ENCODE measurements around the gene AKR1D1.

AKR1D1 gene

DNA sequence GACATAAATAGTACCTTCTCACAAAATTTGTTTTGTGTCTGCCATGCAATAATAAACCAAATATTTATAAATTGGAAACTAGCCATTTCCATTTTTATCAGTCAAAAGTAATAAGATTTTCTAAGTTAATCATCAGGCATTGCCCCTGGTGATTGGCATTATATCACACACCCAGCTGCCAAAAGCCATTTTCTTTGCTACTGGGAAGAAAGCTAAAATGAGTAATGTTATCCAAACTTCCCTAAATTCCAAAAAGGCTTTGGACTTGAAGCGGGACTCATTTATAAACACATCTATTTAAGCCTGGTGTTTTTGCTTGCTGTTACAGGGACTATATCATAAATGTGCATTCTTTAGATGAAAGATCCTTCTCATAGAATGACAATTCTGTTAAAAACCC, 86.0 kb downstream of the AKR1D1 start:
- H3K4me3 ChIP-seq (ENCODE audit: low read depth, low read length): no peak overlapping the region

DNA sequence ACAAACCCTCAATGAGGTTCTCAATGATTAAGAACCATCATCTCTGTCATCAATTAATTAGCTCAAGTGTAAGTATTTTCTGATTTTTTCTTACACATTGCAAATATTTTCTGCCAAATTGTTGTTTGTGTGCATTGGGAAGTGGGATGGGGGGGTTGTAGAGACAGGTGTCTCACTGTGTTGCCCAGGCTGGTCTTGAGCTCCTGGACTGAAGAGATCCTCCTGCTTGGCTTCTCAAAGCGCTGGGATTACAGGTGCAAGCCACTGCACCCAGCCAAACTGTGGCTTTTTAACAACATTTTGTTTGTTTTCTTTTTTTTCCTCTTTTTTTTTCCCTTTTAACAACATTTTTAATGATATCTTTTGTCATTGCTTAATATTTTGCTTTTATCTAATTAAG, 87.5 kb downstream of the AKR1D1 start:
- H3K4me3 ChIP-seq (ENCODE audit: low read depth, low read length): no peak overlapping the region

DNA sequence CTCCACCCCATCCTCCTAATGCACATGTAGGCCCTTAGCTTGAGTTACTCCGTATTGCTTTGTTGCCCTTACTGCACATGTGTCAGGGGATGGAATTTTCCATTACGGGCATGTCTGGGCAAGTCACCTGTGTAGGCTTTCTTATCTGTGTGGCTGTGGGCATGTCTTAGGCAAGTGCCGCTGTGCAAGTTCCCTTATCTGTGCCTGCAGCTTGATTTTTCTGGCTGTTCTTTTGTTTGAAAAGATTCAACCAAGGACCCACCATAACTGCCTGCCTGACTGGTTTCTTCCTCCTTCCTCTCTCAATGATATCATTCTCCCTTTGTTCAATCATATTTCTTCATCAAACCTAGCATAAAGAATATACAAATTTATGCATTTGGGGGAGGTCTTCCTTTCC, 88.5 kb downstream of the AKR1D1 start:
- H3K4me3 ChIP-seq (ENCODE audit: low read depth, low read length): no peak overlapping the region

DNA sequence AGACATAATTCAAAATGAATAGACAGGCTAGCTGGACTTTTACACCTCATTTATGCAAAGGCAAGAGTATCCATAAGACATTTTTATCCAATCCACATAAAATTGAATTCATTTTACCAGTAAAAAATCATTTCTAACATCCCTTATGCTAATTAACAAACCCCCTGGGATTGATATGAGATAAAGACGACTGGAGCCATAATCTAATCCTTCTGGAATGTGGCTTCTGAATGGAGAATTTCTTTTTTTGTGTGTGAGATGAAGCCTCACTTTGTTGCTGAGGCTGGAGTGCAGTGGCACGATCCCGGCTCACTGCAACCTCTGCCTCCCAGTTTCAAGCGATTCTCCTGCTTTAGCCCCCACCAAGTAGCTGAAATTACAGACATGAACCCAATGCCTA, 90.4 kb downstream of the AKR1D1 start:
- no peak overlapping the region for H3K4me3 ChIP-seq (ENCODE audit: low read depth, low read length)

DNA sequence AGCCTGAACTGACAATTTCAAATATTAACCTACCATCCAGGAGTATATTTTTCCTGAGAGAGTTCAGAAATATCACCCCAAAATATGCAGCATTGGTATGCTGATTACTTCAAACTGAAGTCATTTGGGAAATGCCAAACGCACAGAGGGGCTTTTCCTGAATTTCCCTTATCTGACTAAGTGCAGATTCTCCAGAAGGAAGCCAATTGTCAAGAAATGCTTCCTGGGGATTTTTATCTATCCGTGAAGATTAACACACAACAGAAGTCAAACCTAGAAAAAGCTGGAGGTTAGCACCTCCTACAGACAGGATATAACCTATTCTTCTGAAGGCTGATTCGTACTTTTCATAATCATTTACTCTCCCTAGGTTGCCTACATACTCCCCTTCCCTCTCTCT, 91.0 kb downstream of the AKR1D1 start:
- no peak overlapping the region for H3K4me3 ChIP-seq (ENCODE audit: low read depth, low read length)

DNA sequence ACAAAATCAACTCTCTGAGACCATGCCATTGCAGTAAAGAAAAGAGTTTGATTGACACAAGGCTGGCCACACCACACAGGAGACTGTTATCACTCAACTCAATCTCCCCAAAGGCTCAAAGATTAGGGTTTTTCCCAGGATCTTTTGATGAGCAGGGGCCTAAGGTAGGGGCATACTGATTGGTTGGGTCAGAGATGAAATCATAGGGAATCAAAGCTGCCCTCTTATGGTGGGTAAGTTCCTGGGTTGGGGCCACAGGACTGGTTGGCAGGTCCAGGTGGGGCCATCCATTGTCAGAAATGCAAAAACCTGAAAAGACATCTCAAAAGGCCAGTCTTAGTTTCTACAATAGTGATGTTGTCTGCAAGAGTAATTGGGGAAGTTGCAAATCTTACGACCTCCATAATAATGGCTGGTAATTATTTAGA, 91.6 kb downstream of the AKR1D1 start:
- no peak overlapping the region for H3K4me3 ChIP-seq (ENCODE audit: low read depth, low read length)
